Activated naive CD4-positive, alpha-beta T cell treated with anti-CD3 and anti-CD28 coated beads, Interleukin-2, amount 50 U/mL, for 16 hours (primary cell): ENCODE measurements around the gene DAP.

Experiments used
- DNase-seq: peaks from one replicate; pipeline ENCODE4 v3.0.0-alpha.2; 2020

DAP gene

GRCh38 chr5:10686890-10687289, 74.1 kb downstream of the DAP start:
- DNase-seq: no peak

GRCh38 chr5:10685115-10685521, 75.9 kb downstream of the DAP start:
- no peak for DNase-seq

- DNase-seq: no peak
Measured at GRCh38 chr5:10684303-10685086, 76.5 kb downstream of the DAP start.

GRCh38 chr5:10682801-10683525, 78.1 kb downstream of the DAP start:
- DNase-seq: no peak

- DNase-seq: no peak
Measured at GRCh38 chr5:10681731-10682679, 79.0 kb downstream of the DAP start.

GRCh38 chr5:10680876-10681481, 80.1 kb downstream of the DAP start:
- DNase-seq: no peak

- DNase-seq: no peak
Measured at GRCh38 chr5:10679336-10679988, 81.6 kb downstream of the DAP start.

- no peak for DNase-seq
Measured at GRCh38 chr5:10678244-10678643, 82.8 kb downstream of the DAP start.

GRCh38 chr5:10677533-10677932, 83.5 kb downstream of the DAP start:
- DNase-seq: no peak

- DNase-seq: no peak
Measured at GRCh38 chr5:10676946-10677345, 84.1 kb downstream of the DAP start.

- no peak for DNase-seq
Measured at GRCh38 chr5:10676224-10676623, 84.8 kb downstream of the DAP start.

GRCh38 chr5:10675177-10675700, 85.8 kb downstream of the DAP start:
- no peak for DNase-seq

- no peak for DNase-seq
Measured at GRCh38 chr5:10674582-10674981, 86.5 kb downstream of the DAP start.

- DNase-seq: no peak
Measured at GRCh38 chr5:10674096-10674495, 86.9 kb downstream of the DAP start.

GRCh38 chr5:10673407-10673806, 87.6 kb downstream of the DAP start:
- DNase-seq: no peak

GRCh38 chr5:10673017-10673389, 88.0 kb downstream of the DAP start:
- no peak for DNase-seq

- no peak for DNase-seq
Measured at GRCh38 chr5:10672146-10673016, 88.7 kb downstream of the DAP start.

- DNase-seq: no peak
Measured at GRCh38 chr5:10671041-10672008, 89.7 kb downstream of the DAP start.

- no peak for DNase-seq
Measured at GRCh38 chr5:10669983-10670382, 91.1 kb downstream of the DAP start.

GRCh38 chr5:10668697-10669096, 92.3 kb downstream of the DAP start:
- no peak for DNase-seq
